Endothelial cell of umbilical vein (primary cell): Measurements from ENCODE around the gene OAS3. TPM values are rescaled to one million over a fixed set of nuclear protein-coding genes. Genes with fewer than 3 reads are reported as not detected.

Experiments
- BruUV-seq: library from RNA; stranded (reverse); fragments of 400-500 nt; replicated peaks from 2 replicates; lab custom pipeline; 2021; lab: Mats Ljungman, UMichigan
- CTCF ChIA-PET: fragments of 300-600, 350-600 bp; sonication (Branson Sonifier 250); formaldehyde crosslinking; loops from one replicate; lab custom pipeline; 2021; ENCODE audit warnings: antibody characterized with exemption, inconsistent platforms; lab: Charles Lee
- POLR2A ChIA-PET: fragments of 300-600, 350-600 bp; sonication (Branson Sonifier 250); formaldehyde crosslinking; loops from one replicate; lab custom pipeline; 2021; ENCODE audit warnings: antibody characterized with exemption, inconsistent platforms; lab: Charles Lee
- DNase-seq: peaks from one replicate; pipeline ENCODE4 v3.0.0-alpha.2; 2011; ENCODE audit warnings: low read depth, low spot score
- FAIRE-seq: peaks from 2 replicates; lab custom pipeline; 2011; peaks lifted over from hg19 to GRCh38; lab: Jason Lieb, UNC
- H2AFZ ChIP-seq: 2 replicates; pipeline ENCODE4 v1.6.0; 2012; ENCODE audit warnings: low read depth, low read length, control low read depth, inconsistent platforms
- H3K27ac ChIP-seq: 2 replicates; pipeline ENCODE4 v1.5.1; 2011; ENCODE audit warnings: low read depth, mild to moderate bottlenecking, control low read depth, low read length, moderate library complexity; ENCODE audit not compliant: insufficient read depth
- H3K27me3 ChIP-seq, 2 experiments: 2 replicates each; pipeline versions ENCODE4 v1.6.0 to v1.6.1; 2011; ENCODE audit warnings: low read length in 2 of 2, mixed read lengths in 1 of 2; ENCODE audit not compliant: control insufficient read depth in 2 of 2, insufficient read depth in 2 of 2
- H3K36me3 ChIP-seq, 2 experiments: 2 replicates in 1 of 2; 3 replicates in 1 of 2; pipeline ENCODE4 v1.5.1; 2011; ENCODE audit warnings: low read length in 2 of 2, mild to moderate bottlenecking in 1 of 2, moderate library complexity in 1 of 2; ENCODE audit not compliant: control insufficient read depth in 2 of 2, insufficient read depth in 2 of 2; ENCODE audit errors: extremely low read depth in 1 of 2
- H3K4me1 ChIP-seq: 3 replicates; pipeline ENCODE4 v1.5.1; 2011; ENCODE audit warnings: mild to moderate bottlenecking, low read length; ENCODE audit not compliant: control insufficient read depth, insufficient read depth; ENCODE audit errors: extremely low read depth
- H3K4me2 ChIP-seq: 2 replicates; pipeline ENCODE4 v1.6.1; 2011; ENCODE audit warnings: low read length, control low read depth, mixed read lengths; ENCODE audit not compliant: insufficient read depth
- H3K4me3 ChIP-seq, 3 experiments: fragments of 200-600 bp in 1 of 3; sonication (generic), shearing (Covaris generic) in 1 of 3; replicated peaks in 1 of 3; 2 replicates each; pipeline ENCODE4 v1.5.1; 2011 to 2016; ENCODE audit warnings: control low read depth in 3 of 3, low read length in 3 of 3, mild to moderate bottlenecking in 2 of 3, inconsistent platforms in 1 of 3, low read depth in 1 of 3, moderate library complexity in 1 of 3; ENCODE audit not compliant: insufficient read depth in 1 of 3
- H3K79me2 ChIP-seq: 2 replicates; pipeline ENCODE4 v1.6.0; 2012; ENCODE audit warnings: low read length, inconsistent platforms; ENCODE audit not compliant: control insufficient read depth, insufficient read depth
- H3K9ac ChIP-seq: replicated peaks from 2 replicates; pipeline ENCODE3; 2011; ENCODE audit warnings: low read length, control low read depth; ENCODE audit not compliant: insufficient read depth; ENCODE audit errors: extremely low read depth
- H3K9me1 ChIP-seq: replicated peaks from 3 replicates; pipeline ENCODE4 v1.6.0; 2011; ENCODE audit warnings: mild to moderate bottlenecking, low read length; ENCODE audit not compliant: control insufficient read depth, insufficient read depth; ENCODE audit errors: extremely low read depth
- H3K9me3 ChIP-seq: replicated peaks from 2 replicates; pipeline ENCODE4 v1.5.1; 2012; ENCODE audit warnings: low read length, inconsistent platforms; ENCODE audit not compliant: control insufficient read depth, insufficient read depth
- H4K20me1 ChIP-seq: replicated peaks from 2 replicates; pipeline ENCODE3; 2011; ENCODE audit warnings: mild to moderate bottlenecking, low read length; ENCODE audit not compliant: control insufficient read depth, insufficient read depth; ENCODE audit errors: extremely low read depth
- CTCF ChIP-seq, 2 donors: IDR thresholded peaks; 1 replicate in 1 of 2; 2 replicates in 1 of 2; pipeline ENCODE4 v1.5.1; 2011; ENCODE audit warnings: low read length in 2 of 2, mild to moderate bottlenecking in 2 of 2, moderate library complexity in 2 of 2, control low read depth in 1 of 2, inconsistent platforms in 1 of 2, low read depth in 1 of 2; ENCODE audit not compliant: insufficient read depth in 1 of 2; ENCODE audit errors: extremely low read depth in 1 of 2
- EZH2 ChIP-seq: IDR thresholded peaks from 2 replicates; pipeline ENCODE4 v1.6.1; 2012; ENCODE audit warnings: borderline replicate concordance, low read depth, mild to moderate bottlenecking, moderate library complexity, low read length, inconsistent platforms; ENCODE audit not compliant: severe bottlenecking
- FOS ChIP-seq: IDR thresholded peaks from 2 replicates; pipeline ENCODE4 v1.6.1; 2011; ENCODE audit warnings: mild to moderate bottlenecking, low read length, moderate library complexity, borderline replicate concordance; ENCODE audit not compliant: insufficient read depth
- GATA2 ChIP-seq: IDR thresholded peaks from 2 replicates; pipeline ENCODE4 v1.7.0; 2011; ENCODE audit warnings: low read depth, mild to moderate bottlenecking, moderate library complexity, mixed read lengths, low read length; ENCODE audit not compliant: insufficient read length, insufficient read depth
- JUN ChIP-seq: IDR thresholded peaks from 2 replicates; pipeline ENCODE4 v1.6.1; 2011; ENCODE audit warnings: borderline replicate concordance, low read depth; ENCODE audit not compliant: insufficient read length, insufficient read depth
- MAX ChIP-seq: IDR thresholded peaks from 2 replicates; pipeline ENCODE4 v1.6.1; 2011; ENCODE audit not compliant: insufficient read depth, insufficient read length
- MYC ChIP-seq: IDR thresholded peaks from one replicate; pipeline ENCODE4 v1.6.1; 2011; ENCODE audit warnings: mild to moderate bottlenecking, low read depth, low read length
- POLR2A ChIP-seq: IDR thresholded peaks from 2 replicates; pipeline ENCODE4 v1.6.1; 2012; ENCODE audit warnings: low read depth, mild to moderate bottlenecking, control low read depth, low read length
- POLR2AphosphoS5 ChIP-seq: IDR thresholded peaks from 2 replicates; pipeline ENCODE4 v1.6.1; 2012; ENCODE audit warnings: low read depth, mild to moderate bottlenecking, control low read depth, low read length, moderate library complexity; ENCODE audit not compliant: insufficient read depth
- dilution Hi-C: fragments of 300-500 bp; cut with MboI; formaldehyde crosslinking; loops from one replicate; pipeline ENCODE4 v1.15.0; 2019; ENCODE audit warnings: low sequenced_read_pairs; ENCODE audit not compliant: extremely low pct_ligation_motif_present
- intact Hi-C: fragments of 100-400 bp; cut with micrococcal nuclease; formaldehyde crosslinking; loops from one replicate; pipeline ENCODE4 v1.10.0; 2022
- polyA plus RNA-seq, 4 experiments: library from polyadenylated mRNA; depleted of rRNA in 3 of 4; stranded (reverse) in 3 of 4; unstranded in 1 of 4; fragments of >200 nt; gene quantifications; 2 replicates each; pipeline versions ENCODE4 v1.2.1 to v1.2.3, GENCODE V29; 2011 to 2012; ENCODE audit warnings: missing spikeins in 1 of 4
- total RNA-seq: library from RNA; stranded (reverse); gene quantifications from 2 replicates; pipeline ENCODE4 v1.2.3, GENCODE V29; 2021

Gene OAS3
- total and polyA plus RNA-seq, 2 donors (not counting 3 experiments of a cell fraction or from before 2014, with no cell fraction given) = 13.1 to 19.8 TPM

GRCh38 chr12:112974904-112975303, 36.6 kb downstream of the OAS3 start:
- no peaks in the 10 kb centered on the region for H3K9me1 ChIP-seq
- no peak overlapping the region for H3K4me2 ChIP-seq
- DNase-seq (no peak), FAIRE-seq (no peak)
- BruUV-seq = no TSS peak
- H3K27me3 ChIP-seq = no peaks in the 10 kb centered on the region
- H3K4me1 ChIP-seq = peaks cover 16% of the 10 kb centered on the region
- H4K20me1 ChIP-seq = no peaks in the 10 kb centered on the region
- CTCF ChIA-PET = interaction anchor here (0.6 to 1.0 kb wide), 3 partner anchors 13 to 969 kb away, joined by 3 to 5 read pairs (median 3); no protein-coding TSS in a partner anchor
- POLR2A ChIA-PET = no interaction called here
- TF ChIP-seq FOS (no peak), JUN (no peak), MAX (no peak), MYC (no peak), CTCF (IDR thresholded peaks at IDR 0.05; ENCODE audit: extremely low read depth in 1 of 2, insufficient read depth in 1 of 2, low read depth in 1 of 2, low read length in 2 of 2) (no peak), POLR2AphosphoS5 (no peak), POLR2A (no peak), EZH2 (no peak), GATA2 (no peak)
- no peaks in the 10 kb centered on the region for H3K36me3 ChIP-seq
- intact Hi-C loops = no loop called here
- no peak overlapping the region for H3K27ac ChIP-seq
- dilution Hi-C loops = no loop called here
- H3K9ac ChIP-seq = no peak overlapping the region
- H3K9me3 ChIP-seq = no peaks in the 10 kb centered on the region
- H3K79me2 ChIP-seq = no peaks in the 10 kb centered on the region
- no peak overlapping the region for H2AFZ ChIP-seq
- no peak overlapping the region for H3K4me3 ChIP-seq
